Nephron progenitor cell (in vitro differentiated cells): ENCODE data around the gene EME1.

Experiments used
- DNase-seq: peaks from one replicate; pipeline ENCODE4 v3.0.0; 2021
- H3K27ac Mint-ChIP-seq: 2 replicates; pipeline ENCODE4 v1.8.0; 2021; ENCODE audit warnings: mild to moderate bottlenecking, moderate library complexity, mixed read lengths
- H3K27me3 Mint-ChIP-seq: 2 replicates; pipeline ENCODE4 v1.8.0; 2021; ENCODE audit warnings: mild to moderate bottlenecking, low read depth, mixed read lengths; ENCODE audit not compliant: poor library complexity
- H3K36me3 Mint-ChIP-seq: 2 replicates; pipeline ENCODE4 v1.8.0; 2021; ENCODE audit warnings: low read depth, mixed read lengths
- H3K4me1 Mint-ChIP-seq: 2 replicates; pipeline ENCODE4 v1.8.0; 2021; ENCODE audit warnings: mixed read lengths
- H3K4me3 Mint-ChIP-seq: 2 replicates; pipeline ENCODE4 v1.8.0; 2021; ENCODE audit warnings: mild to moderate bottlenecking, moderate library complexity, mixed read lengths
- H3K9me3 Mint-ChIP-seq: 2 replicates; pipeline ENCODE4 v1.8.0; 2021; ENCODE audit warnings: mild to moderate bottlenecking, moderate library complexity, mixed read lengths
- TF ChIP-seq, protein P1 (sequence below): fragments of 200-600 bp; sonication (generic); IDR thresholded peaks from 2 replicates; pipeline ENCODE4 v1.5.0; 2021; ENCODE audit warnings: antibody characterized with exemption

Gene EME1

DNA sequence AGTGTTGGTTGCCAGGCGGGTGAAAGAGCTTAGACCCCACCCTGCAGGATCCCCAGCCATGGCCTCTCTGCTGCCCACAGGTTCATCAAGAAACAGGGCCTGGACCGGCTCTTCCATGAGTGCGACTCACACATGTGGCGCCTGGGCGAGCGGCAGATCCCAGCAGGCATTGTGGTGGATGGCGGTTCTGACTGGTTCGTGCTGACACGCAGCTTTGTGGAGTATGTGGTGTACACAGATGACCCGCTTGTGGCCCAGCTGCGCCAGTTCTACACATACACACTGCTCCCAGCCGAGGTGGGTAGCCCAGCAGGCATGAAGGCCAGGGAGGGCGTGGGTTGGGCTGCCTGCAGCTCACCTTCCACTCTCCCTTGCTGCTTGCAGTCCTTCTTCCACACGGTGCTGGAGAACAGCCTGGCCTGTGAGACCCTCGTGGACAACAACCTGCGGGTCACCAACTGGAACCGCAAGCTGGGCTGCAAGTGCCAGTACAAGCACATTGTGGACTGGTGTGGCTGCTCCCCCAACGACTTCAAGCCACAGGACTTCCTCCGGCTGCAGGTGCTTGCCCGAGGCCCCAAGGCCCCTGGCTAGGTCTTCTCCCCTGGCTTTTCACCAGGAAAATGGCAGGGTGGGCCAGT is 17.2 kb upstream of the EME1 start:
- DNase-seq: no peak
- H3K4me3 Mint-ChIP-seq: no peak overlapping the region
- H3K36me3 Mint-ChIP-seq: peaks cover 43% of the 10 kb centered on the region
- H3K9me3 Mint-ChIP-seq: no peaks in the 10 kb centered on the region
- H3K27me3 Mint-ChIP-seq: no peaks in the 10 kb centered on the region
- H3K27ac Mint-ChIP-seq: no peak overlapping the region
- H3K4me1 Mint-ChIP-seq: peaks cover 10% of the 10 kb centered on the region
- TF ChIP-seq, protein P1, sequence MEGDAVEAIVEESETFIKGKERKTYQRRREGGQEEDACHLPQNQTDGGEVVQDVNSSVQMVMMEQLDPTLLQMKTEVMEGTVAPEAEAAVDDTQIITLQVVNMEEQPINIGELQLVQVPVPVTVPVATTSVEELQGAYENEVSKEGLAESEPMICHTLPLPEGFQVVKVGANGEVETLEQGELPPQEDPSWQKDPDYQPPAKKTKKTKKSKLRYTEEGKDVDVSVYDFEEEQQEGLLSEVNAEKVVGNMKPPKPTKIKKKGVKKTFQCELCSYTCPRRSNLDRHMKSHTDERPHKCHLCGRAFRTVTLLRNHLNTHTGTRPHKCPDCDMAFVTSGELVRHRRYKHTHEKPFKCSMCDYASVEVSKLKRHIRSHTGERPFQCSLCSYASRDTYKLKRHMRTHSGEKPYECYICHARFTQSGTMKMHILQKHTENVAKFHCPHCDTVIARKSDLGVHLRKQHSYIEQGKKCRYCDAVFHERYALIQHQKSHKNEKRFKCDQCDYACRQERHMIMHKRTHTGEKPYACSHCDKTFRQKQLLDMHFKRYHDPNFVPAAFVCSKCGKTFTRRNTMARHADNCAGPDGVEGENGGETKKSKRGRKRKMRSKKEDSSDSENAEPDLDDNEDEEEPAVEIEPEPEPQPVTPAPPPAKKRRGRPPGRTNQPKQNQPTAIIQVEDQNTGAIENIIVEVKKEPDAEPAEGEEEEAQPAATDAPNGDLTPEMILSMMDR: no peak

DNA sequence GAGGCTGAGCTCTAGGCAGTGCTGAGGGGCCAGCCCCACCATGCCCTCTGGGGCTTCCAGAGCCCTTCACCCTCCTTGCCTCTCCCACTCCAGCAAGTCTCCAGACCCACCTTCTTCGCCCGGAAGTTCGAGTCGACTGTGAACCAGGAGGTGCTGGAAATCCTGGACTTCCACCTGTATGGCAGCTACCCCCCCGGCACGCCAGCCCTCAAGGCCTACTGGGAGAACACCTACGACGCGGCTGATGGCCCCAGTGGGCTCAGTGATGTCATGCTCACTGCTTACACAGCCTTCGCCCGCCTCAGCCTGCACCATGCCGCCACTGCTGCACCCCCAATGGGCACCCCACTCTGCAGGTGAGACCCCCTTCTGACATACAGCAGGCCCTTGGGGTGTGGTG is 16.6 kb upstream of the EME1 start:
- Mint-ChIP-seq H3K4me3 (no peak overlapping the region), H3K9me3 (no peaks in the 10 kb centered on the region), H3K27me3 (no peaks in the 10 kb centered on the region), H3K27ac (no peak overlapping the region), H3K36me3 (peaks cover 39% of the 10 kb centered on the region), H3K4me1 (peaks cover 5% of the 10 kb centered on the region)
- DNase-seq: no peak
- TF ChIP-seq, protein P1: no peak

DNA sequence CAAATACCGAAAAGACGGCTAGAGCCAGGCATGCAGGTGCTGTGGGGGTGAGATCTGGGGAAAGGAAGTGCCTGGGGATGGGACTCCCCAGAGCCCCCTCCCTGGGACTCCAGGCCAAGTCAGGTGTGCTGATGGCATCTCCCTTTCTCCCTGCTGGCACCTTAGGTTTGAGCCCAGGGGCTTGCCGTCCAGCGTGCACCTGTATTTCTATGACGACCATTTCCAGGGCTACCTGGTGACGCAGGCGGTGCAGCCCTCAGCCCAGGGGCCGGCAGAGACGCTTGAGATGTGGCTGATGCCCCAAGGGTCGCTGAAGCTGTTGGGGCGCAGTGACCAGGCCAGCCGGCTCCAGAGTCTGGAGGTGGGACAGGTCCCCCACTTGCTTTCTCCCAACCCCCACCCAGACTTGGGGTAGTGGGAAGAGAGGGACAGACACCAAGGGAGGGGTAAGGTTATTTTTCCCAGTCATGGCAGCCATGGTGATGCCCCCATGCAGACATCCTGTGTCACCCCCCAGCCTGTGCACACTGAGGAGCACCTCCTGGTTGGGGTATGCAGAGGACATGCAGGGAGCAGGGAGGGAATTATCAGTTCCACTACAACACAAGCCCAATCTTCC is 16.0 kb upstream of the EME1 start:
- H3K27ac Mint-ChIP-seq: no peak overlapping the region
- H3K36me3 Mint-ChIP-seq: peaks cover 33% of the 10 kb centered on the region
- H3K9me3 Mint-ChIP-seq: no peaks in the 10 kb centered on the region
- TF ChIP-seq, protein P1: no peak
- DNase-seq: no peak
- H3K4me1 Mint-ChIP-seq: peaks cover 8% of the 10 kb centered on the region
- no peaks in the 10 kb centered on the region for H3K27me3 Mint-ChIP-seq
- H3K4me3 Mint-ChIP-seq: no peak overlapping the region

DNA sequence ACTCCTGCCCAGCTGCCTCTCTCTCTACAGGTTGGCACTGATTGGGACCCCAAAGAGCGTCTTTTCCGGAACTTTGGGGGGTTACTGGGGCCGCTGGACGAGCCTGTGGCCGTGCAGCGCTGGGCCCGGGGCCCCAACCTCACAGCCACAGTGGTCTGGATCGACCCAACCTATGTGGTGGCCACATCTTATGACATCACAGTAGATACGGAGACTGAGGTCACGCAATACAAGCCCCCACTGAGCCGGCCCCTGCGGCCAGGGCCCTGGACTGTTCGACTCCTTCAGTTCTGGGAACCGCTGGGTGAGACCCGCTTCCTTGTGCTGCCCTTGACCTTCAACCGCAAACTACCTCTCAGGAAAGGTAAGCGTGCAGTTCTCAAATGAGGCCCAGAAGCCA is 14.9 kb upstream of the EME1 start:
- peaks cover 24% of the 10 kb centered on the region for H3K36me3 Mint-ChIP-seq
- H3K4me3 Mint-ChIP-seq: no peak overlapping the region
- peaks cover 15% of the 10 kb centered on the region for H3K4me1 Mint-ChIP-seq
- H3K27ac Mint-ChIP-seq: no peak overlapping the region
- TF ChIP-seq, protein P1: no peak
- no peaks in the 10 kb centered on the region for H3K9me3 Mint-ChIP-seq
- DNase-seq: no peak
- no peaks in the 10 kb centered on the region for H3K27me3 Mint-ChIP-seq

DNA sequence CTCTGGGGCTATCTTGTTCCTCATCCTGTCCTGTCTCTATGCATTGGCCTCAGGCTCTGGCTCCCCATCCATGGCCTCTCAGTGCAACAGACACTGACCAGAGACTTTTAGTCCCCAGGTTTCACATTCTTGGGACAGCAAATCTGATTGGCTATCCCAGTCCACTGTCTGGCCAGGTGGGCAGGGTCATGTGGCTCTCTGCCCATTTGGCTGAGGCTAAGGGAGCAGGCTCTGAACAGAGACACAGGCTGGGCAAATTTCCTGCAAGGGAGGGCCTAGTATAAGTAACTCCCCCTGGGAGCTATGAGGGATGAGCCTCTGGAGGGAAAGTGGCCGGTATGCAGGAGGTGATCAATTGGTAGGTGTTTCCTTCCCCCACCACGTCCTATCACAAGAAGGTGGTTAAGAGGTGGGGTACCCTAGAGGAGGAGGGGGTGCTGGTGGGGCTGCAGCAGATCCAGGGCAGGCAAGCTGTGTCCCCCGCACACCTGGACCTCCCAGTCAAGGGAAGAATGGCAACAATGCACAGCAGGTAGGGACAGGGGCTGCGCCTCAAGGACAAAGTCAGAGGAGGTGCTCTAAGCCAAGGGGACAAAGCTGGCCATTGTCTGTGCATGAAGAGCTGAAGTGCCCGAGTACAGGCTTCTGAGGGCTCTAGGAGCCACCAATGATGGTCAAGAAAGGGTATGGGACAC is 13.9 kb upstream of the EME1 start:
- peaks cover 21% of the 10 kb centered on the region for H3K36me3 Mint-ChIP-seq
- no peak overlapping the region for H3K27ac Mint-ChIP-seq
- no peaks in the 10 kb centered on the region for H3K27me3 Mint-ChIP-seq
- TF ChIP-seq, protein P1: no peak
- H3K9me3 Mint-ChIP-seq: no peaks in the 10 kb centered on the region
- peaks cover 24% of the 10 kb centered on the region for H3K4me1 Mint-ChIP-seq
- H3K4me3 Mint-ChIP-seq: no peak overlapping the region
- no peak for DNase-seq
